Heart left ventricle (tissue), 13 donors: ENCODE results near the gene TPSD1.
"Not testable (repeated sequence)": the region's sequence is repeated elsewhere in the genome, so short reads cannot be mapped to it uniquely, and the experiment has no call there.

Source experiments
- CTCF ChIP-seq, 12 donors: fragments of 200-600 bp; sonication (generic) in 4 of 12; IDR thresholded peaks; one replicate each; pipeline versions ENCODE4 v1.5.0 to v1.8.0; 2018 to 2022; ENCODE audit warnings: antibody characterized with exemption in 12 of 12, mild to moderate bottlenecking in 5 of 12
- POLR2A ChIP-seq, 2 donors: fragments of 450-650 bp; IDR thresholded peaks; one replicate each; pipeline ENCODE4 v1.6.1; 2017; ENCODE audit warnings: antibody characterized with exemption in 2 of 2, mild to moderate bottlenecking in 2 of 2, moderate library complexity in 2 of 2
- donor health status: ischemic (EF 13 %, LVEDD 7.1; RV severe dilation, severe dysfunction).
- donor health status: DM: no; HTN: yes; CAD: no.
- donor health status: DM: no; HTN: no; CAD: no.
- donor health status: ischemic (EF 25% LVEDD 6.9; RV normal size, moderate dysfunction).
- donor health status: ischemic (EF 25% LVEDD 5.7; RV mildly dilated, moderate dysfunction).
- donor health status: ischemic (EF 35%, LVEDD 5.7; RV mildly dilated, moderate dysfunction).
- donor health status: nonischemic (EF 11% LVEDD 7.7; RV severe dilation, severe dysfunction).
- donor health status: DM: yes; HTN: yes; CAD: no.
- donor health status: PGD.
- donor health status: ischemic (EF 29% LVEDD 5.4; RV normal size, mild dysfunction).
- donor health status: nonischemic (EF 23%, LVEDD 6.1; RV moderate dilation, normal function).

GRCh38 chr16:1232049-1232748 is 23.7 kb upstream of the TPSD1 start:
- TF ChIP-seq CTCF, POLR2A (IDR thresholded peaks at IDR 0.05): not testable (repeated sequence)
